ENCODE results near the gene ATXN1. TPM values are rescaled to one million over a fixed set of nuclear protein-coding genes. Genes with fewer than 3 reads are reported as not detected.

The ATXN1 gene
- polyA plus RNA-seq, 1 of the 3 experiments (the other 2 are of a cell fraction), result 7.9 TPM

- ChIA-PET CTCF (interaction anchor here (0.7 to 10.2 kb wide), 5 partner anchors 14 to 970 kb away, joined by 3 to 81 read pairs (median 9); no protein-coding TSS in a partner anchor), POLR2A (no interaction called here)
- WGBS (ENCODE audit: low lambda C conversion rate), result 47% methylated on average over 5 of the region's 6 CpGs
- H3K9me2 ChIP-seq, result no peaks in the 10 kb centered on the region
- H3K4me2 ChIP-seq, result 0 out of 2 replicates have a peak overlapping the region, but pooled peaks have one; percentile 7
- no peak for TF ChIP-seq RCOR1 (IDR thresholded peaks at IDR 0.05; ENCODE audit: low read length)
- TF ChIP-seq ZBTB33 (IDR thresholded peaks at IDR 0.05; ENCODE audit: borderline replicate concordance, low read depth), result no peak
- TF ChIP-seq EP300 (IDR thresholded peaks at IDR 0.05; ENCODE audit: borderline replicate concordance in 1 of 2, low read depth in 1 of 2, low read length in 1 of 2), result no peak
- TF ChIP-seq FOSL2 (IDR thresholded peaks at IDR 0.05; ENCODE audit: borderline replicate concordance, low read depth), result peak; percentile 26; the same call in 1 of the 2 replicates
- peaks cover 41% of the 10 kb centered on the region for H3F3A ChIP-seq (replicated peaks; ENCODE audit: insufficient read depth)
- no peak overlapping the region for H3K4me3 ChIP-seq (ENCODE audit: low read depth in 2 of 2, low read length in 1 of 2)
- H3K27me3 ChIP-seq (ENCODE audit: insufficient read depth), result no peaks in the 10 kb centered on the region
- H3K9me3 ChIP-seq, result no peaks in the 10 kb centered on the region
- peaks cover 25% of the 10 kb centered on the region for H4K20me1 ChIP-seq (ENCODE audit: insufficient read depth)
- peaks cover 13 to 45% of the 10 kb centered on the region in 2 experiments; a peak in 3 of 4 replicates for H3K4me1 ChIP-seq (ENCODE audit: control insufficient read depth in 1 of 2, insufficient read depth in 2 of 2, low read depth in 1 of 2, low read length in 1 of 2)
- peaks cover 18% of the 10 kb centered on the region; the same call in 1 of the 2 replicates for H3K79me2 ChIP-seq (ENCODE audit: insufficient read depth)
- 0 out of 2 replicates have a peak overlapping the region, but pooled peaks have one; percentile 19 for H3K9ac ChIP-seq
- no peak for DNase-seq
- peak overlapping the region in 1 of 2 experiments; percentile 94; a peak in 2 of 4 replicates for H3K27ac ChIP-seq (ENCODE audit: low read depth in 2 of 2, low read length in 1 of 2)
- no peak overlapping the region for H2AFZ ChIP-seq (ENCODE audit: low read depth)
- H3K36me3 ChIP-seq (replicated peaks in 1 of 2; ENCODE audit: control insufficient read depth in 1 of 2, insufficient read depth in 2 of 2, low read length in 1 of 2), result peaks cover 0 to 5% of the 10 kb centered on the region in 2 experiments
These were observed 442.7 kb downstream of the ATXN1 start for GRCh38 chr6:16318538-16318937.

GRCh38 chr6:16316741-16317251 is 444.5 kb downstream of the ATXN1 start:
- Histone ChIP-seq H3K27me3 (ENCODE audit: insufficient read depth) (no peaks in the 10 kb centered on the region), H2AFZ (ENCODE audit: low read depth) (no peak overlapping the region), H4K20me1 (ENCODE audit: insufficient read depth) (peaks cover 25% of the 10 kb centered on the region), H3K4me3 (ENCODE audit: low read depth in 2 of 2, low read length in 1 of 2) (no peak overlapping the region), H3K4me1 (ENCODE audit: control insufficient read depth in 1 of 2, insufficient read depth in 2 of 2, low read depth in 1 of 2, low read length in 1 of 2) (peaks cover 10 to 35% of the 10 kb centered on the region in 2 experiments; a peak in 3 of 4 replicates), H3K4me2 (no peak overlapping the region), H3K9ac (no peak overlapping the region), H3K27ac (ENCODE audit: low read depth in 2 of 2, low read length in 1 of 2) (no peak overlapping the region), H3K79me2 (ENCODE audit: insufficient read depth) (peaks cover 18% of the 10 kb centered on the region; the same call in 1 of the 2 replicates), H3F3A (replicated peaks; ENCODE audit: insufficient read depth) (peaks cover 41% of the 10 kb centered on the region), H3K9me3 (no peaks in the 10 kb centered on the region), H3K36me3 (replicated peaks in 1 of 2; ENCODE audit: control insufficient read depth in 1 of 2, insufficient read depth in 2 of 2, low read length in 1 of 2) (peaks cover 0 to 3% of the 10 kb centered on the region in 2 experiments), H3K9me2 (no peaks in the 10 kb centered on the region)
- ChIA-PET CTCF (interaction anchor here (0.7 to 10.2 kb wide), 26 partner anchors 8 to 459 kb away, joined by 3 to 81 read pairs (median 4); no protein-coding TSS in a partner anchor), POLR2A (interaction anchor here (0.5 kb wide), 1 partner anchor 865 kb away, joined by 4 read pairs; no protein-coding TSS in a partner anchor)
- peak; percentile 72 for DNase-seq
- 54% methylated on average over 7 of the region's 7 CpGs for WGBS (ENCODE audit: low lambda C conversion rate)
- TF ChIP-seq FOXM1 (IDR thresholded peaks at IDR 0.05; ENCODE audit: low read depth), result no peak
- TF ChIP-seq SMC3 (IDR thresholded peaks at IDR 0.05; ENCODE audit: low read depth, low read length), result peak; percentile 18; the same call in 1 of the 2 replicates
- TF ChIP-seq RAD21 (IDR thresholded peaks at IDR 0.05; ENCODE audit: low read length), result peak; percentile 50; the same call in 1 of the 2 replicates
- TF ChIP-seq MXI1 (IDR thresholded peaks at IDR 0.05; ENCODE audit: low read depth, low read length), result no peak
- no peak for TF ChIP-seq TEAD4 (IDR thresholded peaks at IDR 0.05; ENCODE audit: borderline replicate concordance, insufficient read depth)
- TF ChIP-seq ZBTB33 (IDR thresholded peaks at IDR 0.05; ENCODE audit: borderline replicate concordance, low read depth), result no peak
- TF ChIP-seq CTCF (IDR thresholded peaks at IDR 0.05), result peak; percentile 87

All from SK-N-SH (cell line).